GM12873 (cell line): ENCODE measurements around the gene DNMT1.

Source experiments
- TF ChIP-seq, protein P1 (sequence below): IDR thresholded peaks from 2 replicates; pipeline ENCODE4 v1.5.1; 2012; ENCODE audit warnings: low read depth, mild to moderate bottlenecking, moderate library complexity, low read length, control low read depth; ENCODE audit not compliant: insufficient read depth; ENCODE audit errors: missing control alignments

Gene DNMT1

DNA sequence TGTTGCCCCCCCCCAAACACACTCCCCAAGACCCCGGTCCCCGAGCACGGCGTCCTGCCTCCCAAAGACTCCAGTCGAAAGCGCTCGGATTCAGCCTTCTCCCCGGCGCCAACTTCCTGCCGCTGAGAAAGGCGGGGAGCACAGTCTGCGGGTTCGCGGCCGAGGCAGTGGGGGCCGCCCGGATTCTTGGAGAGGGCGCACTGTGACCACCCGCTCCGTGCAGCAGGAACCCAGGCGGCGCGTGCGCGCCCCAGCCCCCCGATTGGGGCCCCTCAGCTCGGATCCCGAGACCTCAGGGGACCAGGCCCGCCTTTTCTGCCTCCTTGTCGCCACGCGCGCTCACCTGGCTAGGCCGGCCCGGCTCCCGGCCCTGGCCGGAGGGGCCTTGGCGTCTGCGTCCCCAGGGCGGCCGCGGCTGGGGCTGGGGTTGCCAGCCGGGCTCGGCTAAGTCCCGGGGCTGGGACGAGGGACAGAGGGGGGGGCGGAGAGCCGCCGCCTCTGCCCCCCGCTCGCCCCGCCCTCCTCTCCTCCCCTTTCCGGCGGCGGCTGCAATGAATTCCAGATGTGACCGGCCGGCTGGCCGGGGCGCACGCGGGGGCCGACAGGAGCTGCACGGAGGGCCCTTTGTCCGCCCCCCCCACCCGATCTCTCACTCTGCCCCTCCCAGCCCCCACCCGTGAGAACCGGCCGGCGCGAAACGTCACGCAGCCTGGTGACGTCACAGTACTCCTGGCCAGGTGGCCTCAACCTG is 36.3 kb upstream of the DNMT1 start, which contains the start of gene S1PR2:
Gene S1PR2 (minus strand): TSS at position 471 of the 751 bp plus-strand sequence. CDS start 6,426 bp downstream, outside the sequence.
- TF ChIP-seq, protein P1, sequence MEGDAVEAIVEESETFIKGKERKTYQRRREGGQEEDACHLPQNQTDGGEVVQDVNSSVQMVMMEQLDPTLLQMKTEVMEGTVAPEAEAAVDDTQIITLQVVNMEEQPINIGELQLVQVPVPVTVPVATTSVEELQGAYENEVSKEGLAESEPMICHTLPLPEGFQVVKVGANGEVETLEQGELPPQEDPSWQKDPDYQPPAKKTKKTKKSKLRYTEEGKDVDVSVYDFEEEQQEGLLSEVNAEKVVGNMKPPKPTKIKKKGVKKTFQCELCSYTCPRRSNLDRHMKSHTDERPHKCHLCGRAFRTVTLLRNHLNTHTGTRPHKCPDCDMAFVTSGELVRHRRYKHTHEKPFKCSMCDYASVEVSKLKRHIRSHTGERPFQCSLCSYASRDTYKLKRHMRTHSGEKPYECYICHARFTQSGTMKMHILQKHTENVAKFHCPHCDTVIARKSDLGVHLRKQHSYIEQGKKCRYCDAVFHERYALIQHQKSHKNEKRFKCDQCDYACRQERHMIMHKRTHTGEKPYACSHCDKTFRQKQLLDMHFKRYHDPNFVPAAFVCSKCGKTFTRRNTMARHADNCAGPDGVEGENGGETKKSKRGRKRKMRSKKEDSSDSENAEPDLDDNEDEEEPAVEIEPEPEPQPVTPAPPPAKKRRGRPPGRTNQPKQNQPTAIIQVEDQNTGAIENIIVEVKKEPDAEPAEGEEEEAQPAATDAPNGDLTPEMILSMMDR, result no peak

DNA sequence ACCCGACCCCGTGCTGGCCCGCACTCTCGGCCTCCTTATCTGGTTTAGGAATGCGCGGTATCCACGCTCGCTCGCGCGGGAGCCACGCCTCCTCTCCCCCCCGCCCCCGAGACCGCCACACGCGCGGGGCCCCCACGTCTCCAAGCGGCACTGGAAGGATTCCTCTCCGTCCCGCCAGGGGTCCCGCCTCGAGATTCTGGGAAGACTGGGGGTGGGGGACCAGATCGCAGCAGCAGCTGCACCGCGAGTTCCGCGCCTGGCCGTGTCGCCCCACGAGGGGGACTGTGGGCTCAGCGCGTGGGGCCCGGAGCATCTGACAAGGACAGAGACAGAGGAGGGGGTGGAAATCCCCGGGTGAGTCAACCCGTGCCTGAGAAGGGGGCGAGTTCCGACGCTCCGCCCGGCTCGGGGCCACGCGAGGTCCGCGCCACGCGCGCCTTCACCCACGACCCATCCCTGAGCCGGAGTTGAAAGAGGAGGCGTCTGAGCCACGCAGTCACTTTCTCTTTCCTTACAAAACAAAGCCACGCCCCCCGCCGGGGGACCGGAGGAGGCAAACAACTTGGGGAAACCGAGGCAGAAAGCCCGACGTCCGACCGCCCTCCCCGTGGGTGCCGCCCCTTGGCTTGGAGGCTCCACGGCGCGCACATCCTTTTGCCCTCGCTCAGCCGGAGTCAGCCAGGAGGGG is 35.6 kb upstream of the DNMT1 start:
- TF ChIP-seq, protein P1, result no peak

DNA sequence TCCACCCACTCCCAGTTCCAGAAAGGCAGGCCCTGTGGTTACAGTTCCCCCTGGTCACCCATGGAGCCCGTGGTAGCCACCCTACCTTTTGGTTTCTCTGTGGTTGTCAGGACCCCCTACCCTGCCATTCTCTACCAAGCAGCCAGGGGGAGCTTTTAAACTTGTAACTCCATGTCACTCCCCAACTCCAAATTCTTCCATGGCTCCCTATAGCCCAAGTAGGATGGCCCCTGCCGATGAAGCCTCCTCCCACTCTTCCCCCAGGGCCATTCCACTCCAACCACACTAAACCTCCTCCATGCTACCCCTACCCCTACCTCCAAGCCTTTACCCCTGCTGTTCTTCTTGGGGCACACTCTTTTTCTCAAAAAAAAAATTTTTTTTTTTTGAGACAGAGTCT is 34.2 kb upstream of the DNMT1 start:
- TF ChIP-seq, protein P1, result peak; percentile 79

DNA sequence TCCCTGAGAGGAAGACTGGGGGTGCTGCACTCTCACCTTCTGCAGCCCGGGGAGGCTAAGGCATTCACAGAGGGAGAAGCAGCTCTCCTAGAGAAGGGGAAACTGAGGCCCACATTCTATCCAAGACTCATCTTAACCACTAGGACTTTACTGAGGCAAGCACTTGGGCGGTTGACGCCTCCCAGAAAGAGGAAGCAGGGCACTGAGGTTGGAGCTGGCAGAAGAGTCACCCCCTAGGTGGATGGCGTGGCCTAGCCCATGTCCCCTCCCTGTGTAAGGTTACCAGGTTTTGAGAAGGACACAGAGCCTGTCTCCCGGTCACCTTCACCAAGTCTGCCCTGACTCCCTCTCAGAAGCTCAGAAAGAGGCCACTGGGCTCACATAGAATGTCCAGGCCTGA is 33.6 kb upstream of the DNMT1 start:
- TF ChIP-seq, protein P1, result no peak

DNA sequence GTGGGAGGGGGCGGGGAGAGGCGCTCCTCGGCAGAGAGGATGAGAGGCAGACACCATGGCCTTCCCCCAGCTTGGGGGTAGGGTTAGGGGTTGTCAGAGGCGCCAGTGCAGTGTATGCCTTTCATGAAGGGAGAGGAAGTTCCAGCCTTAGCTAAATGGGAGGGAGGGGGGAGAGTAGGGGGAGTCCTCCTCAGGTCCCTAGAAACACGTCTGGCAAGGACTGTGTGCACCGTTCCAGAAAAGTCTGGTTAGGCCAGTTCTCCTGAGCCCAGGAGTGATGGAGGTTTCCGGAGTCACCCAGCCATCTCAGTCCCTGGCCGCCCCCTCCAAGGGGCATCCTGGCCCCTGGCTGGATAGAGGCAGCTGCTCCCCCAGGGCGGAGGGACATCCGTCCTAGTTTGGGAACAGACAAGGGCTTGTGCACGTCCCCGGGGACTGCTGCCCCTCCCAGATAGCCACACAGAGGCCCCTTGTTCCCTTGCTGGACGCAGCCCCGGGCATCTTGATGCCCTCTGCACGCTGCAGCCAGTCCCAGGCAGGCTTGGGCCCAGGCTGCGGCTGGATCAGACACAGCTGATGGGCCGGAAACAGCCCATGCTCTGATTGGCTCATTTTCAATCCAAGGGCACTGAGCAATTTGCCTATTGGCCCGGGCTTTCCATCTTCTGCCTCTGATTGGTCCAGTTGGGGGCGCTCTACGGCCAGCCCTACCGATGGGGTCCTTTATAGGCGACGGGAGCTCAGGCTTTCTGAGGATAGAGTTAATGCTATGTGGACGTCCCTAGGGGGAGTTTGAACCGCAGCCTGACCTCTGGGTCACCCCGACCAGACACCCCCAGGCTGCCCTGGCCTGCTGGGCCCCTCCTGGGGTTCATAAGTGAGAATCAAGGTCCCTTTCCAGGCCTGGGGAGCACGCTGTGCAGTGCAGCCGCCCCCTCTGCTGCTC is 32.5 kb upstream of the DNMT1 start:
- TF ChIP-seq, protein P1, result no peak

DNA sequence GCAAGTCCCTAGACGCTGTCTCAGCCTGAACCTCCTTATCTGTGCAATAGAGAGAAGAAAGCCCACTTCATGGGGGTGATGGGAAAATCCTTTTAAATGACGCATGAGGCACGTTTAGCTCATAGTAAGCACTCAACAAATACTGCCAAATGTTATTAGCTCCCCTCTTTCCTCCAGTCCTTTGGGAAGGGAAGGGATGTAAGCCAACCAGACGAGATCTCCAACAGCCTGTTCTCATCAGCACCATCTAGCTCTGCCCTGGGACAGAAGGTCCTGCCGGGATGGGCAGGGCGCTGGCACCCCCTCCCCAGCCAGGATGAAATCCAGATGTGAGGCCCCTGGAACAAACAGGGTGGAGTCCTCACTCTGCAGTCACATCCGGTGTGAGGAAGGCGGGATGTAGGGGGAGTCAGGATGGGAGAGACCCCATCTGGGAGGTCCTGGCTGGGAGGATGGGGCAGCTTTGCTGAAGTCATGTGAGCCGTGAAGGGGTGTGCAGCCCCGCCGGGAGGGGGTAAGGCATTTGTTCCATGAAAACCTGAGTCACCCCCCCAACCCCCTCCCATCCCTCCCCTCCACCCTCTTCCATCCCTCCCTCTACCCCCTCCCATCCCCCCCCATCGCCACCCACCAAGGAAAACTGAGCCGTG is 31.7 kb upstream of the DNMT1 start:
- TF ChIP-seq, protein P1, result no peak
